ENCODE results near the gene KDM5A.
"Not testable (repeated sequence)": the region's sequence is repeated elsewhere in the genome, so short reads cannot be mapped to it uniquely, and the experiment has no call there.

KDM5A gene

GRCh38 chr12:332581-333205, 56.4 kb downstream of the KDM5A start:
- no peak for DNase-seq (ENCODE audit: low read depth)

DNA sequence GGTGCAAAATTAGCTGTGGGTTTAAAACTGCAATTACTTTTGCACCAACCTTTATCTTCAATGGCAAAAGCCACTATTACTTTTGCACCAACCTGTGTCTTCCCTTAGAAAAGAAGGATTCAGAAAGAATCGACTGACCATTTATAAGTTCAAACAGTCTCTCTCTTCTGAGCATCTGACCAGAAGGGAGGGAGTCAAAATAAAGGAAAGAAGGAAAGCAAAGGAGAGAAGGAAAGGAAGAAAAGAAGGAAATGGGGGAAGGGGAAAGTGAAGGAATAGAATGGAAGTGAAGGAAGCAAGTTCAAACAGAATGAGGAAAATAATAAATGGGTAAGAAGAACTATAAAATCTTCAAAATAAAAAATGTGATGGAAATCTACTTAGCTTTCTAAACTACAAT, 57.8 kb downstream of the KDM5A start:
- DNase-seq (ENCODE audit: low read depth), result no peak

GRCh38 chr12:325906-326305, 63.2 kb downstream of the KDM5A start:
- no peak for DNase-seq (ENCODE audit: low read depth)

GRCh38 chr12:323507-323906, 65.6 kb downstream of the KDM5A start:
- DNase-seq (ENCODE audit: low read depth), result no peak

GRCh38 chr12:321606-322326, 67.4 kb downstream of the KDM5A start:
- DNase-seq (ENCODE audit: low read depth), result no peak

DNA sequence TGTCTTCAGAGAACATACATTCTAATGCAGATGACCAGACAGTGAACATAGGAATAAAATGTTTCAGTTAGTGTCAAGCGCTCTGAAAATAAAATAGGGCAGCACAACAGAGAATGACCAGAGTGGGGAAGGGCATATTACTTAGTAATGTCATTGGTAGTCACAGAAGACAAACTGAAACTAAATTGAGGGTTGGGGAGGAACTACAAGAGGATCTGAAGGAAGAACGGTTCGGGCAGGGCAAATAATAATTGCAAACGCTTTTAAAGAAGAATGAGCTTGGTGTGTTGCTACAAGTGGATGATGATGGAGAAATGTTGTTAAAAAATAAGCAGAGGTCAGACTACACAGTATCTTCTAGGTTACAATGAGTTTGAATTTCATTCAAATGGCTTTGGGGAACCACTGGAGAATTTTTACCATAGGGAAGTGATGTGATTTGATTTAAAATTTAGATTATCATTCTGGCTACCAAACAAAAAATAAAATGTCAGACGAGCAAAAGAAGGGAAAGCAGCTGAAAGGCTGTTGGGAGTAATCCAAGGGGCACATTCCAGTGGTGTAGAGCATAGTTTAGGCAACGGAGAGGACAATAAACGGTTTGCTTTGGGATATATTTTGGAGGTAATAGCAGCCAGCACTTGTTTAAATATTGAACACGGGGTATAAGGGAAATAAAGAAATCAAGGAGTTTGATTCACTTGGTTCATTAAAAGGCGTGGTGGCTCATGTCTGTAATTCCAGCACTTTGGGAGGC, 70.2 kb downstream of the KDM5A start:
- no peak for DNase-seq (ENCODE audit: low read depth)

- no peak for DNase-seq (ENCODE audit: low read depth)
These were observed 80.6 kb downstream of the KDM5A start for GRCh38 chr12:308511-308910.

GRCh38 chr12:307406-307805, 81.7 kb downstream of the KDM5A start:
- no peak for DNase-seq (ENCODE audit: low read depth)

- DNase-seq (ENCODE audit: low read depth), result no peak
These were observed 84.3 kb downstream of the KDM5A start for GRCh38 chr12:304805-305204.

GRCh38 chr12:302766-303165, 86.4 kb downstream of the KDM5A start:
- not testable (repeated sequence) for DNase-seq (ENCODE audit: low read depth)

DNA sequence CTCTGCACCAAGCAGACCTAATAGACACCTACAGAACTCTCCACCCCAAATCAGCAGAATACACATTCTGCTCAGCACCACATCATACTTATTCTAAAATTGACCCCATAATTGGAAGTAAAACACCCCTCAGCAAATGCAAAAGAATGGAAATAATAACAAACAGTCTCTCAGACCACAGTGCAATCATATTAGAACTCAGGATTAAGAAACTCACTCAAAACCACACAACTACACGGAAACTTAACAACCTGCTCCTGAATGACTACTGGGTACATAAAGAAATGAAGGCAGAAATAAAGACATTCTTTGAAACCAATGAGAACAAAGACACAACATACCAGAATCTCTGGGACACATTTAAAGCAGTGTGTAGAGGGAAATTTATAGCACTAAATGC, 89.0 kb downstream of the KDM5A start:
- DNase-seq (ENCODE audit: low read depth), result not testable (repeated sequence)

- not testable (repeated sequence) for DNase-seq (ENCODE audit: low read depth)
These were observed 89.6 kb downstream of the KDM5A start for GRCh38 chr12:299511-299910.

GRCh38 chr12:298059-298458, 91.1 kb downstream of the KDM5A start:
- not testable (repeated sequence) for DNase-seq (ENCODE audit: low read depth)

- DNase-seq (ENCODE audit: low read depth), result no peak
These were observed 94.0 kb downstream of the KDM5A start for GRCh38 chr12:295132-295531.

- DNase-seq (ENCODE audit: low read depth), result no peak
These were observed 95.9 kb downstream of the KDM5A start for GRCh38 chr12:293199-293598.

DNA sequence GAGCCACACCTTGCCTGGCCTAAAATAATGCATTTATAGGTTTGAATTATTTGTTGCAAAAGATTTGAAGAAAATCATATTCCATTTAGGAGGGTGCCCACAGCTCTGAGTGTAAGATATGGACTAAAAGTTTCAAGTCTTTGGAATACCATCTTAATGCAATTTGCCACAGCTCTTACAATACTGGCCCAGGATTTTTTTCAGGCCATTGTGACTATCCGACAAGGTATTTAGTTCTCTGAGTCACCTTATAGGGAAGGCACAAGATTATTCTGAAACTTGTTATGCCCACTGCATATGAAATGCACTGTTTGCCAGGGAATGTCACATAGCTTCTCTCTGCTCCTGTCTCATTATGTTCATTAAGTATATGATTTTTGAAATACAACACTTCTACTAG, 96.9 kb downstream of the KDM5A start:
- DNase-seq (ENCODE audit: low read depth), result no peak

- DNase-seq (ENCODE audit: low read depth), result no peak
These were observed 97.9 kb downstream of the KDM5A start for GRCh38 chr12:291153-291723.

DNA sequence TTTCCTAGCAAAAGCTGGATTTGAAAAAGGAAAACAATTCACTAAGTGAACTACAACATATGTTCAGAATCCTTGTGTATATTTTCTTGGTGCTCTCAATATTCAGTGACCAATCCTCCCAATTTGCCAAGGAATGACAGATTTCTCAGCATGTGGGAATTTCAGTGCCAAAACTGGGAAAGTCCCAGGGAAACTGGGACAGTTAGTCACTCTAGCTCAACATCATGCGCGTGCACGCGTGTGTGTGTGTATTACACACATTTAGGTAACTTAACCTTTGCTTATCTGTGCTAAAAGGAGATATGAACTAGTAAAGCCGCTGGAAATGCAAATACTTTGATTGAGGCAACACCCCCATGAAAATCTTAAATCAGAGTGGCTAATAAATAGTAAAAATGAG, 100.4 kb downstream of the KDM5A start:
- no peak for DNase-seq (ENCODE audit: low read depth)

DNA sequence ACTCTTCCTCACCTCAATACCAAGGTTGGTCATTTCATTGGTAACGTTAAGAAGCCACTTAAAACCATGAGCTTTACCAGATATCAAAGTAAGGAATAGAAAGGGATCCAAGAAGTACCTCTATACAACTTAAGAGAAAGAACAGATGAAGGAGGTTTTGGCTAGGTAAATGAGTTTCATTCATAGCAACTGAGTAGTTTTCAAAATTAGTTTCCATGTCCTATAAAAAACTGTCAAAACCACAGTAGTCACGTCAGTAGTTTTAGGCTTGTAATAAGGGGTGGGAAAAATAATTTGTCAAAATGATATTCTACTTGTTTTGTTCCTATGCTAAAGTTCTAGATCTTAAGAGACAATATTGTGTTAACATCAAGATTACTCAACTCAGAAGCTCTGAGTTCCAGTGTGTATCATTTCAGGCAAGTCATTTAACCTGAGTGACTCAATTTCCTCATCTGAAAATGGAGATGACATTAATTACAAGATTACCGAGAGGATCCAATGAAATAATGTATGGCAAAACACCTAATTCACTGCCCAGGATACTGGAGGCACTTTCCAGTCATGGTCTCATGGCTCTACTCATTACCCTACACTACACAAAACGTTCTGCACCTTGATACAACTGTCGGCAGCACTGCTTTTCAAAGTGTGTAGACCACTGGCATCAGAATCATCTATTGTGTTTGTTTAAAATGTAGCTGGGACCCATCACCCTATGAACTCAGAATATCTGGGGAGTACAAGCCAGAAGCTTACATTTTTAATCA, 102.4 kb downstream of the KDM5A start:
- no peak for DNase-seq (ENCODE audit: low read depth)

GRCh38 chr12:278046-278445, 111.1 kb downstream of the KDM5A start:
- DNase-seq (ENCODE audit: low read depth), result no peak

DNA sequence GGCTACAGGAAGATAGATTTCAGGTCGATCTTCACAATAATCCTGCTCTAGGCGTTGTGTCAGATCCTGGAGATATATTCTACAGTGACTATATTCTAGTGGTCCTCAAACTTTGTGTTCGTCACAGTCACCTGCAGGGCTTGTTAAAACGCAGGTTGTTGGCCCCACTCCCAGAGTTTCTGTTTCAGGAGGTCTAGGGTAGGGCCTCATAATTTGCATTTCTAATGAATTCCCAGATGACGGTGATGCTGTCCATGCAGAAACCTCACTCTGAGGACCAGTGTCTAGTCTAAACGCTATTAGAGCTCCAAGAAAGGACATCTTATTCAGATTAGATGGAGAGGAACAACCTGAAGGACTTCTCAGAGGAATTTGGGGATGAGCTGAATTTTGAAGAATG, 113.3 kb downstream of the KDM5A start:
- DNase-seq (ENCODE audit: low read depth), result no peak

DNA sequence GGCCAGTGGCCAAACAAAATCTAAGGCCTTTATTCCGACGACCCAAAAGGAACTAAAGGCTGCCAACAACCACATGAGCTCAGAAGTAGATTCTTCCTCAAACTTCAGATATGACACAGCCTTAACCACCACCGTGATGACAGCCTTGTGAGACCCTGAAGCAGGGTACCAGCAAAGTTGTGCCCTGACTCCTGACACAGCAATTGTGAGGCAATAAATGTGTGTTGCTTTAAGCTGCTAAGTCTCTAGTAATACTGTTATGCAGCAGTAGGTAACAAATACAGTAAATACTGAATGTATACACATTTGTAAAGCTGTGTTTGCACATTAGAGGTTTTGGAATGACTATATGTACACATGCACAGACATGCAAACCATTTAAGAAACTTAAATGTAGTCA, 115.7 kb downstream of the KDM5A start:
- no peak for DNase-seq (ENCODE audit: low read depth)
